ENCODE data around the gene SOWAHC.

GRCh38 chr2:109636317-109636716, 22.2 kb downstream of the SOWAHC start:
- TF ChIP-seq, protein P1, sequence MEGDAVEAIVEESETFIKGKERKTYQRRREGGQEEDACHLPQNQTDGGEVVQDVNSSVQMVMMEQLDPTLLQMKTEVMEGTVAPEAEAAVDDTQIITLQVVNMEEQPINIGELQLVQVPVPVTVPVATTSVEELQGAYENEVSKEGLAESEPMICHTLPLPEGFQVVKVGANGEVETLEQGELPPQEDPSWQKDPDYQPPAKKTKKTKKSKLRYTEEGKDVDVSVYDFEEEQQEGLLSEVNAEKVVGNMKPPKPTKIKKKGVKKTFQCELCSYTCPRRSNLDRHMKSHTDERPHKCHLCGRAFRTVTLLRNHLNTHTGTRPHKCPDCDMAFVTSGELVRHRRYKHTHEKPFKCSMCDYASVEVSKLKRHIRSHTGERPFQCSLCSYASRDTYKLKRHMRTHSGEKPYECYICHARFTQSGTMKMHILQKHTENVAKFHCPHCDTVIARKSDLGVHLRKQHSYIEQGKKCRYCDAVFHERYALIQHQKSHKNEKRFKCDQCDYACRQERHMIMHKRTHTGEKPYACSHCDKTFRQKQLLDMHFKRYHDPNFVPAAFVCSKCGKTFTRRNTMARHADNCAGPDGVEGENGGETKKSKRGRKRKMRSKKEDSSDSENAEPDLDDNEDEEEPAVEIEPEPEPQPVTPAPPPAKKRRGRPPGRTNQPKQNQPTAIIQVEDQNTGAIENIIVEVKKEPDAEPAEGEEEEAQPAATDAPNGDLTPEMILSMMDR (IDR thresholded peaks at IDR 0.05; ENCODE audit: insufficient read depth, low read depth, low read length) = no peak
- no peak for TF ChIP-seq EZH2 (IDR thresholded peaks at IDR 0.05; ENCODE audit: insufficient read depth, low read length)

Measured in astrocyte (in vitro differentiated cells and primary cell).